Neural cell (in vitro differentiated cells): Measurements from ENCODE around the gene GPR139. TPM values are rescaled to one million over a fixed set of nuclear protein-coding genes. Genes with fewer than 3 reads are reported as not detected.

Source experiments
- H2AFZ ChIP-seq: fragments of 200-600, 300-800 bp; sonication (generic), shearing (Covaris generic); 2 replicates; pipeline ENCODE4 v1.6.0; 2014; ENCODE audit warnings: low read depth, mild to moderate bottlenecking, antibody characterized with exemption, low read length, moderate library complexity
- H3F3A ChIP-seq: fragments of 200-600 bp; shearing (Covaris generic); 2 replicates; pipeline ENCODE4 v1.6.1; 2016; ENCODE audit warnings: mild to moderate bottlenecking, moderate library complexity, mixed read lengths, antibody characterized with exemption, low read length; ENCODE audit not compliant: insufficient read depth, poor library complexity, severe bottlenecking
- H3K27ac ChIP-seq: fragments of 200-600, 300-800 bp; sonication (generic), shearing (Covaris generic); 2 replicates; pipeline ENCODE4 v1.5.1; 2014; ENCODE audit warnings: mild to moderate bottlenecking, low read length, moderate library complexity
- H3K27me3 ChIP-seq: fragments of 300-800, 200-600 bp; sonication (generic), shearing (Covaris generic); 2 replicates; pipeline ENCODE4 v1.6.0; 2014; ENCODE audit warnings: mild to moderate bottlenecking, low read depth, low read length, moderate library complexity; ENCODE audit not compliant: insufficient read depth
- H3K36me3 ChIP-seq: fragments of 300-800, 200-600 bp; sonication (generic), shearing (Covaris generic); 2 replicates; pipeline ENCODE4 v1.5.1; 2014; ENCODE audit warnings: mild to moderate bottlenecking, antibody characterized with exemption, low read length, moderate library complexity; ENCODE audit not compliant: insufficient read depth
- H3K4me2 ChIP-seq: fragments of 300-800, 200-600 bp; sonication (generic), shearing (Covaris generic); 2 replicates; pipeline ENCODE4 v1.6.0; 2014; ENCODE audit warnings: mild to moderate bottlenecking, low read length
- H3K4me3 ChIP-seq: fragments of 300-800, 200-600 bp; sonication (generic), shearing (Covaris generic); 2 replicates; pipeline ENCODE4 v1.5.1; 2014; ENCODE audit warnings: mild to moderate bottlenecking, low read length, moderate library complexity
- H3K79me2 ChIP-seq: fragments of 200-600 bp; shearing (Covaris generic); replicated peaks from 2 replicates; pipeline ENCODE4 v1.6.0; 2014; ENCODE audit warnings: mild to moderate bottlenecking, low read length, moderate library complexity; ENCODE audit not compliant: insufficient read depth
- H3K9ac ChIP-seq: fragments of 300-800, 200-600 bp; sonication (generic), shearing (Covaris generic); 2 replicates; pipeline ENCODE4 v1.6.1; 2016; ENCODE audit warnings: mild to moderate bottlenecking, low read length, mixed read lengths
- H3K9me2 ChIP-seq: fragments of 200-600 bp; shearing (Covaris generic); 2 replicates; pipeline ENCODE4 v1.6.1; 2016; ENCODE audit warnings: mild to moderate bottlenecking, low read length, mixed read lengths; ENCODE audit not compliant: insufficient read depth
- H3K9me3 ChIP-seq: fragments of 200-600, 300-800 bp; sonication (generic), shearing (Covaris generic); 2 replicates; pipeline ENCODE4 v1.6.1; 2016; ENCODE audit warnings: mild to moderate bottlenecking, mixed run types, low read length, moderate library complexity, mixed read lengths
- H4K20me1 ChIP-seq: fragments of 200-600 bp; shearing (Covaris generic); 2 replicates; pipeline ENCODE4 v1.6.1; 2016; ENCODE audit warnings: mild to moderate bottlenecking, mixed run types; ENCODE audit not compliant: insufficient read depth
- CTCF ChIP-seq: fragments of 450-650 bp; IDR thresholded peaks from 2 replicates; pipeline ENCODE4 v1.5.1; 2014; ENCODE audit warnings: antibody characterized with exemption, mild to moderate bottlenecking, moderate library complexity; ENCODE audit not compliant: poor library complexity, severe bottlenecking
- EP300 ChIP-seq: fragments of 450-650 bp; conservative IDR thresholded peaks from 2 replicates; pipeline ENCODE4 v1.6.1; 2014; ENCODE audit warnings: antibody characterized with exemption, mild to moderate bottlenecking, moderate library complexity; ENCODE audit not compliant: poor library complexity, severe bottlenecking
- EZH2 ChIP-seq: fragments of 200-600, 300-800 bp; shearing (Covaris generic), sonication (generic); IDR thresholded peaks from 2 replicates; pipeline ENCODE4 v1.6.1; 2014; ENCODE audit warnings: antibody characterized with exemption, low read length, borderline replicate concordance, mild to moderate bottlenecking; ENCODE audit not compliant: insufficient read depth, poor library complexity, severe bottlenecking
- MXI1 ChIP-seq: fragments of 450-650 bp; conservative IDR thresholded peaks from 2 replicates; pipeline ENCODE4 v1.6.1; 2014; ENCODE audit warnings: antibody characterized with exemption, mild to moderate bottlenecking; ENCODE audit not compliant: poor library complexity, severe bottlenecking
- POLR2AphosphoS5 ChIP-seq: IDR thresholded peaks from 2 replicates; pipeline ENCODE4 v1.6.1; 2012
- RAD21 ChIP-seq: fragments of 450-650 bp; conservative IDR thresholded peaks from 2 replicates; pipeline ENCODE4 v1.6.1; 2014; ENCODE audit warnings: antibody characterized with exemption, mild to moderate bottlenecking, moderate library complexity
- REST ChIP-seq: IDR thresholded peaks from 2 replicates; pipeline ENCODE4 v1.6.1; 2012; ENCODE audit warnings: borderline replicate concordance
- SMC3 ChIP-seq: fragments of 450-650 bp; conservative IDR thresholded peaks from 2 replicates; pipeline ENCODE4 v1.6.1; 2014; ENCODE audit warnings: antibody characterized with exemption, mild to moderate bottlenecking, moderate library complexity; ENCODE audit not compliant: poor library complexity
- TAF1 ChIP-seq: IDR thresholded peaks from 2 replicates; pipeline ENCODE4 v1.6.1; 2012; ENCODE audit warnings: low read depth
- polyA plus RNA-seq: library from polyadenylated mRNA; depleted of rRNA; stranded (reverse); fragments of >200 nt; gene quantifications from 2 replicates; pipeline ENCODE4 v1.2.3, GENCODE V29; 2014

Gene GPR139
- polyA plus RNA-seq, 1 donor from 2014 or later = 0.52 TPM

- Histone ChIP-seq H3K9me2 (no peaks in the 10 kb centered on the region), H3F3A (no peaks in the 10 kb centered on the region), H3K9ac (no peak overlapping the region), H3K4me3 (no peak overlapping the region), H3K36me3 (no peaks in the 10 kb centered on the region), H4K20me1 (no peaks in the 10 kb centered on the region), H3K4me2 (no peak overlapping the region), H2AFZ (no peak overlapping the region), H3K79me2 (no peaks in the 10 kb centered on the region), H3K27me3 (no peaks in the 10 kb centered on the region), H3K9me3 (no peaks in the 10 kb centered on the region), H3K27ac (no peak overlapping the region)
- TF ChIP-seq CTCF (no peak), TAF1 (no peak), EP300 (no peak), REST (no peak)
Measured at GRCh38 chr16:20064931-20065330, 8.8 kb downstream of the GPR139 start.

GRCh38 chr16:20064520-20064919 lies 9.2 kb downstream of the GPR139 start:
- H3K4me2 ChIP-seq = no peak overlapping the region
- no peaks in the 10 kb centered on the region for H3K9me3 ChIP-seq
- TF ChIP-seq REST = no peak
- TF ChIP-seq EP300 = no peak
- no peak for TF ChIP-seq POLR2AphosphoS5
- TF ChIP-seq TAF1 = no peak
- no peak for TF ChIP-seq RAD21
- no peak for TF ChIP-seq CTCF
- no peak for TF ChIP-seq MXI1
- TF ChIP-seq EZH2 = no peak
- TF ChIP-seq SMC3 = no peak
- H3K79me2 ChIP-seq = no peaks in the 10 kb centered on the region
- no peak overlapping the region for H3K4me3 ChIP-seq
- no peak overlapping the region for H2AFZ ChIP-seq
- no peaks in the 10 kb centered on the region for H4K20me1 ChIP-seq
- H3K9me2 ChIP-seq = no peaks in the 10 kb centered on the region
- H3K36me3 ChIP-seq = no peaks in the 10 kb centered on the region
- no peak overlapping the region for H3K27ac ChIP-seq
- no peaks in the 10 kb centered on the region for H3K27me3 ChIP-seq
- H3K9ac ChIP-seq = no peak overlapping the region
- H3F3A ChIP-seq = no peaks in the 10 kb centered on the region
